Retinal pigment epithelial cell (primary cell): Measurements from ENCODE around the gene MAPK1.
"Not testable (repeated sequence)": the region's sequence is repeated elsewhere in the genome, so short reads cannot be mapped to it uniquely, and the experiment has no call there.

Experiments used
- DNase-seq: peaks from one replicate; pipeline ENCODE4 v3.0.0-alpha.2; 2010; ENCODE audit warnings: low read depth
- H3K4me3 ChIP-seq: 2 replicates; pipeline ENCODE4 v1.5.1; 2011; ENCODE audit warnings: mild to moderate bottlenecking, low read length, control low read depth, moderate library complexity
- TF ChIP-seq, protein P1 (sequence below): conservative IDR thresholded peaks from 2 replicates; pipeline ENCODE4 v1.5.1; 2011; ENCODE audit warnings: low read depth, low read length, control low read depth, inconsistent platforms

Gene MAPK1

GRCh38 chr22:21727159-21727558 lies 140.3 kb downstream of the MAPK1 start:
- TF ChIP-seq, protein P1, sequence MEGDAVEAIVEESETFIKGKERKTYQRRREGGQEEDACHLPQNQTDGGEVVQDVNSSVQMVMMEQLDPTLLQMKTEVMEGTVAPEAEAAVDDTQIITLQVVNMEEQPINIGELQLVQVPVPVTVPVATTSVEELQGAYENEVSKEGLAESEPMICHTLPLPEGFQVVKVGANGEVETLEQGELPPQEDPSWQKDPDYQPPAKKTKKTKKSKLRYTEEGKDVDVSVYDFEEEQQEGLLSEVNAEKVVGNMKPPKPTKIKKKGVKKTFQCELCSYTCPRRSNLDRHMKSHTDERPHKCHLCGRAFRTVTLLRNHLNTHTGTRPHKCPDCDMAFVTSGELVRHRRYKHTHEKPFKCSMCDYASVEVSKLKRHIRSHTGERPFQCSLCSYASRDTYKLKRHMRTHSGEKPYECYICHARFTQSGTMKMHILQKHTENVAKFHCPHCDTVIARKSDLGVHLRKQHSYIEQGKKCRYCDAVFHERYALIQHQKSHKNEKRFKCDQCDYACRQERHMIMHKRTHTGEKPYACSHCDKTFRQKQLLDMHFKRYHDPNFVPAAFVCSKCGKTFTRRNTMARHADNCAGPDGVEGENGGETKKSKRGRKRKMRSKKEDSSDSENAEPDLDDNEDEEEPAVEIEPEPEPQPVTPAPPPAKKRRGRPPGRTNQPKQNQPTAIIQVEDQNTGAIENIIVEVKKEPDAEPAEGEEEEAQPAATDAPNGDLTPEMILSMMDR, result no peak
- H3K4me3 ChIP-seq, result no peak overlapping the region
- no peak for DNase-seq

- DNase-seq, result no peak
- TF ChIP-seq, protein P1, result peak; percentile 31
- no peak overlapping the region for H3K4me3 ChIP-seq
Observed at GRCh38 chr22:21726650-21727049, 140.8 kb downstream of the MAPK1 start.

- DNase-seq, result no peak
- H3K4me3 ChIP-seq, result no peak overlapping the region
Observed at GRCh38 chr22:21725956-21726649, 141.3 kb downstream of the MAPK1 start.

GRCh38 chr22:21724496-21724895 lies 142.9 kb downstream of the MAPK1 start:
- not testable (repeated sequence) for H3K4me3 ChIP-seq, DNase-seq

More at GRCh38 chr22:21725956-21726649, 141.3 kb downstream of the MAPK1 start:
- TF ChIP-seq, protein P1, result no peak

DNA sequence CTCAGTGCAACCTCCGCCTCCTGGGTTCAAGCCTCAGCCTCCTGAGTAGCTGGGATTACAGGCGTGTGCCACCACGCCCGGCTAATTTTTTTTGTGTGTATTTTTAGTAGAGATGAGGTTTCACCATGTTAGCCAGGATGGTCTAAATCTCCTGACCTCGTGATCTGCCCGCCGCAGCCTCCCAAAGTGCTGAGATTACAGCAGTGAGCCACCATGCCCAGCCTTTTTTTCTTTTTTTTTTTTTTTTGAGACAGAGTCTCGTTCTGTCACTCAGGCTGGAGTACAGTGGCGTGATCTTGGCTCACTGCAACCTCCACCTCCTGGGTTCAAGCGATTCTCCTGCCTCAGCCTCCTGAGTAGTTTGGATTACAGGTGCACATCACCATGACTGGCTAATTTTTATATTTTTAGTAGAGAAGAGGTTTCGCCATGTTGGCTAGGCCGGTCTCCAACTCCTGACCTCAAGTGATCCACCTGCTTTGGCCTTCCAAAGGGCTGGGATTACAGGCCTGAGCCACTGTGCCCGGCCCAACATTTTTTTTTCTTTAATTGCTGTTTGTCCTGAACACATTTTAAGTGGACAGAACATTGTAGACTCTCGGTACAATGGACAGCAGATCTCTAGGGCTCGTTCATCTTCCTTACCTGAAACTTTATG lies 146.1 kb downstream of the MAPK1 start:
- not testable (repeated sequence) for H3K4me3 ChIP-seq, DNase-seq

- H3K4me3 ChIP-seq, DNase-seq: not testable (repeated sequence)
Observed at GRCh38 chr22:21720191-21720859, 147.1 kb downstream of the MAPK1 start.

- no peak for DNase-seq
- no peak overlapping the region for H3K4me3 ChIP-seq
- TF ChIP-seq, protein P1, result no peak
Observed at GRCh38 chr22:21719024-21719423, 148.4 kb downstream of the MAPK1 start.

GRCh38 chr22:21718499-21718898 lies 148.9 kb downstream of the MAPK1 start:
- no peak overlapping the region for H3K4me3 ChIP-seq
- TF ChIP-seq, protein P1, result no peak
- DNase-seq, result no peak

- not testable (repeated sequence) for H3K4me3 ChIP-seq, DNase-seq
Observed at GRCh38 chr22:21716395-21717122, 150.9 kb downstream of the MAPK1 start.
